HCT116 (cell line): Measurements from ENCODE around the gene NDUFA5. TPM values are rescaled to one million over a fixed set of nuclear protein-coding genes. Genes with fewer than 3 reads are reported as not detected.
A peak's percentile ranks its signal among the peaks of the same experiment; 100 is the strongest.

ENCODE experiments used
- ATAC-seq: fragments of 200-7000 bp; cut with Tn5 transposase; 2 replicates; pipeline ENCODE4 v1.9.1; 2020; ENCODE audit warnings: mild to moderate bottlenecking, moderate library complexity
- BruUV-seq: library from RNA; stranded (reverse); fragments of 400-500 nt; replicated peaks from 2 replicates; lab custom pipeline; 2021; lab: Mats Ljungman, UMichigan
- CTCF ChIA-PET: fragments of 300-600 bp; sonication (Branson Sonifier 250); formaldehyde crosslinking; loops from one replicate; lab custom pipeline; 2021; ENCODE audit warnings: antibody characterized with exemption; lab: Charles Lee
- POLR2A ChIA-PET: fragments of 300-600, 350-600 bp; sonication (Branson Sonifier 250); formaldehyde crosslinking; loops from one replicate; lab custom pipeline; 2021; ENCODE audit warnings: antibody characterized with exemption; lab: Charles Lee
- RAD21 ChIA-PET, 2 experiments: fragments of 300-600 bp; sonication (Branson Sonifier 250); formaldehyde crosslinking; loops; one replicate each; lab custom pipeline; 2023; ENCODE audit warnings: low total read pairs in 2 of 2; ENCODE audit not compliant: uncharacterized antibody in 2 of 2, unreplicated experiment in 2 of 2, low non-redundant PET in 1 of 2; lab: Charles Lee
- DNase-seq: peaks from one replicate; pipeline ENCODE4 v3.0.0-alpha.2; 2010; ENCODE audit warnings: low read depth, low spot score
- H2AFZ ChIP-seq: fragments of 200-600 bp; shearing (Covaris generic), sonication (generic); 2 replicates; pipeline ENCODE4 v1.6.1; 2017; ENCODE audit warnings: low read depth, mixed run types, mixed read lengths, antibody characterized with exemption, low read length; ENCODE audit not compliant: poor library complexity, severe bottlenecking
- H3K27ac ChIP-seq: 2 replicates; pipeline ENCODE4 v1.5.1; 2012; ENCODE audit warnings: low read depth, low read length
- H3K27me3 ChIP-seq: fragments of 200-600 bp; sonication (generic); 2 replicates; pipeline ENCODE4 v1.6.1; 2016; ENCODE audit warnings: mixed run types, low read length, mixed read lengths; ENCODE audit not compliant: insufficient read depth
- H3K36me3 ChIP-seq, 2 experiments: fragments of 200-500 bp in 1 of 2; fragments of 200-600 bp in 1 of 2; sonication (Bioruptor generic) in 1 of 2; sonication (generic) in 1 of 2; 2 replicates each; pipeline versions ENCODE4 v1.5.1 to v1.6.1; 2014 to 2016; ENCODE audit warnings: low read length in 2 of 2, inconsistent platforms in 1 of 2, mixed read lengths in 1 of 2, mixed run types in 1 of 2; ENCODE audit not compliant: insufficient read depth in 2 of 2, control insufficient read depth in 1 of 2
- H3K4me1 ChIP-seq, 2 experiments: fragments of 200-600 bp in 1 of 2; sonication (generic) in 1 of 2; 2 replicates each; pipeline versions ENCODE4 v1.5.1 to v1.6.1; 2012 to 2017; ENCODE audit warnings: low read length in 2 of 2, inconsistent platforms in 1 of 2, mild to moderate bottlenecking in 1 of 2, mixed read lengths in 1 of 2, mixed run types in 1 of 2, moderate library complexity in 1 of 2; ENCODE audit not compliant: insufficient read depth in 2 of 2, control insufficient read depth in 1 of 2
- H3K4me2 ChIP-seq: fragments of 200-600 bp; sonication (generic); 2 replicates; pipeline ENCODE4 v1.6.1; 2017; ENCODE audit warnings: mixed run types, low read length, mixed read lengths
- H3K4me3 ChIP-seq, 2 experiments: fragments of 200-600 bp in 1 of 2; sonication (generic) in 1 of 2; replicated peaks in 1 of 2; 2 replicates each; pipeline ENCODE4 v1.5.1; 2011 to 2016; ENCODE audit warnings: low read length in 2 of 2, control low read depth in 1 of 2, low read depth in 1 of 2, mild to moderate bottlenecking in 1 of 2, mixed read lengths in 1 of 2, mixed run types in 1 of 2
- H3K79me2 ChIP-seq: fragments of 200-600 bp; sonication (generic); 2 replicates; pipeline ENCODE4 v1.6.1; 2017; ENCODE audit warnings: mild to moderate bottlenecking, mixed run types, low read length, moderate library complexity, mixed read lengths; ENCODE audit not compliant: insufficient read depth
- H3K9ac ChIP-seq: fragments of 200-600 bp; sonication (generic); 2 replicates; pipeline ENCODE4 v1.6.1; 2016; ENCODE audit warnings: low read length, mixed read lengths
- H3K9me2 ChIP-seq: fragments of 200-600 bp; sonication (generic), shearing (Covaris generic); 2 replicates; pipeline ENCODE4 v1.6.1; 2017; ENCODE audit warnings: mixed run types, mild to moderate bottlenecking, moderate library complexity; ENCODE audit not compliant: insufficient read depth
- H3K9me3 ChIP-seq, 2 experiments: fragments of 200-500 bp in 1 of 2; fragments of 200-600 bp in 1 of 2; sonication (Bioruptor generic) in 1 of 2; sonication (generic) in 1 of 2; 2 replicates each; pipeline ENCODE4 v1.6.1; 2014 to 2017; ENCODE audit warnings: low read length in 2 of 2, mixed read lengths in 2 of 2, inconsistent platforms in 1 of 2, low read depth in 1 of 2, mild to moderate bottlenecking in 1 of 2, mixed run types in 1 of 2, moderate library complexity in 1 of 2; ENCODE audit not compliant: control insufficient read depth in 1 of 2, insufficient read depth in 1 of 2
- H4K20me1 ChIP-seq: fragments of 200-600 bp; sonication (generic), shearing (Covaris generic); 2 replicates; pipeline ENCODE4 v1.6.1; 2017; ENCODE audit warnings: mixed run types, mild to moderate bottlenecking, moderate library complexity; ENCODE audit not compliant: insufficient read depth
- ATF3 ChIP-seq: IDR thresholded peaks from 2 replicates; pipeline ENCODE4 v1.6.1; 2012
- CBX3 ChIP-seq: IDR thresholded peaks from 2 replicates; pipeline ENCODE4 v1.6.1; 2012; ENCODE audit warnings: low read depth
- CEBPB ChIP-seq: IDR thresholded peaks from 2 replicates; pipeline ENCODE4 v1.6.1; 2012; ENCODE audit warnings: low read depth
- EGR1 ChIP-seq: IDR thresholded peaks from 2 replicates; pipeline ENCODE4 v1.6.1; 2012; ENCODE audit warnings: low read depth
- ELF1 ChIP-seq: IDR thresholded peaks from 2 replicates; pipeline ENCODE4 v1.6.1; 2012; ENCODE audit warnings: low read depth, borderline replicate concordance
- EZH2 ChIP-seq: fragments of 200-600 bp; sonication (generic); IDR thresholded peaks from 2 replicates; pipeline ENCODE4 v1.6.1; 2017; ENCODE audit warnings: antibody characterized with exemption, mixed run types
- EZH2phosphoT487 ChIP-seq: fragments of 200-600 bp; IDR thresholded peaks from 2 replicates; pipeline ENCODE4 v1.6.1; 2018; ENCODE audit warnings: antibody characterized with exemption, borderline replicate concordance
- JUND ChIP-seq: IDR thresholded peaks from 2 replicates; pipeline ENCODE4 v1.6.1; 2012
- MAX ChIP-seq: IDR thresholded peaks from 2 replicates; pipeline ENCODE4 v1.6.1; 2012
- POLR2A ChIP-seq: IDR thresholded peaks from 2 replicates; pipeline ENCODE4 v1.7.0; 2011; ENCODE audit warnings: borderline replicate concordance; ENCODE audit not compliant: insufficient read depth, insufficient read length; ENCODE audit errors: extremely low read depth
- POLR2AphosphoS5 ChIP-seq: IDR thresholded peaks from 2 replicates; pipeline ENCODE4 v1.6.1; 2011; ENCODE audit warnings: mild to moderate bottlenecking, low read depth, low read length, moderate library complexity
- REST ChIP-seq: IDR thresholded peaks from 2 replicates; pipeline ENCODE4 v1.6.1; 2012; ENCODE audit warnings: low read depth
- SIN3A ChIP-seq: IDR thresholded peaks from 2 replicates; pipeline ENCODE4 v1.6.1; 2012; ENCODE audit warnings: low read depth
- TCF7L2 ChIP-seq: IDR thresholded peaks from 2 replicates; pipeline ENCODE4 v1.7.0; 2011; ENCODE audit warnings: borderline replicate concordance, inconsistent platforms; ENCODE audit not compliant: insufficient read depth, insufficient read length; ENCODE audit errors: extremely low read depth
- YY1 ChIP-seq: IDR thresholded peaks from 2 replicates; pipeline ENCODE4 v1.6.1; 2011; ENCODE audit warnings: low read length, low read depth, moderate library complexity, mild to moderate bottlenecking; ENCODE audit not compliant: insufficient replicate concordance; ENCODE audit errors: extremely low read depth
- ZFX ChIP-seq: fragments of 450-650 bp; IDR thresholded peaks from 2 replicates; pipeline ENCODE4 v1.6.1; 2017
- ZNF274 ChIP-seq: fragments of 200-500 bp; sonication (Bioruptor generic); IDR thresholded peaks from 2 replicates; pipeline ENCODE4 v1.6.1; 2014; ENCODE audit warnings: mild to moderate bottlenecking, low read depth, low read length, inconsistent platforms
- intact Hi-C: fragments of 100-400 bp; cut with micrococcal nuclease; formaldehyde crosslinking; loops from 2 replicates; pipeline ENCODE4 v1.10.0; 2022
- total RNA-seq: library from RNA; stranded (reverse); gene quantifications from one replicate; pipeline ENCODE4 v1.2.1, GENCODE V29; 2021; ENCODE audit not compliant: unreplicated experiment

The NDUFA5 gene
- total RNA-seq, 1 experiment from 2014 or later: 64.2 TPM

GRCh38 chr7:123599766-123600165 is 42.1 kb upstream of the NDUFA5 start (continued):
- TF ChIP-seq REST: no peak

GRCh38 chr7:123598657-123599056 is 41.0 kb upstream of the NDUFA5 start:
- ChIA-PET RAD21 (no interaction called here), POLR2A (no interaction called here), CTCF (no interaction called here)
- Histone ChIP-seq H3K4me2 (no peak overlapping the region), H3K36me3 (no peaks in the 10 kb centered on the region), H3K4me3 (no peak overlapping the region), H3K27me3 (no peaks in the 10 kb centered on the region), H3K9me3 (no peaks in the 10 kb centered on the region), H4K20me1 (no peaks in the 10 kb centered on the region), H2AFZ (peak overlapping the region; percentile 8), H3K9ac (no peak overlapping the region), H3K27ac (no peak overlapping the region), H3K4me1 (no peaks in the 10 kb centered on the region), H3K79me2 (no peaks in the 10 kb centered on the region), H3K9me2 (peaks cover 5% of the 10 kb centered on the region; the same call in 1 of the 2 replicates)
- intact Hi-C loops: no loop called here
- no TSS peak for BruUV-seq
- ATAC-seq: no peak
- no peak for DNase-seq
- no peak for TF ChIP-seq EGR1
- TF ChIP-seq ZNF274: no peak
- no peak for TF ChIP-seq EZH2
- no peak for TF ChIP-seq POLR2AphosphoS5
- TF ChIP-seq SIN3A: no peak
- no peak for TF ChIP-seq CEBPB
- TF ChIP-seq REST: no peak
- TF ChIP-seq ATF3: no peak
- no peak for TF ChIP-seq ZFX
- TF ChIP-seq EZH2phosphoT487: no peak
- no peak for TF ChIP-seq MAX
- TF ChIP-seq POLR2A: no peak
- no peak for TF ChIP-seq JUND
- no peak for TF ChIP-seq ELF1
- no peak for TF ChIP-seq CBX3
- no peak for TF ChIP-seq TCF7L2
- TF ChIP-seq YY1: no peak
